GM21576 (cell line): Measurements from ENCODE around the gene KDM2B.
"Not testable (repeated sequence)": the region's sequence is repeated elsewhere in the genome, so short reads cannot be mapped to it uniquely, and the experiment has no call there.

ENCODE experiments used
- ATAC-seq: cut with Tn5 transposase; IDR thresholded peaks from one replicate; pipeline ENCODE4 v1.9.1; 2021; ENCODE audit warnings: mild to moderate bottlenecking, moderate library complexity; ENCODE audit not compliant: unreplicated experiment

The KDM2B gene

GRCh38 chr12:121507984-121508383 is 72.8 kb downstream of the KDM2B start:
- ATAC-seq, result no peak

GRCh38 chr12:121507245-121507644 is 73.6 kb downstream of the KDM2B start:
- no peak for ATAC-seq

- no peak for ATAC-seq
These were observed 75.3 kb downstream of the KDM2B start for GRCh38 chr12:121505513-121505912.

GRCh38 chr12:121504505-121504904 is 76.3 kb downstream of the KDM2B start:
- ATAC-seq, result no peak

DNA sequence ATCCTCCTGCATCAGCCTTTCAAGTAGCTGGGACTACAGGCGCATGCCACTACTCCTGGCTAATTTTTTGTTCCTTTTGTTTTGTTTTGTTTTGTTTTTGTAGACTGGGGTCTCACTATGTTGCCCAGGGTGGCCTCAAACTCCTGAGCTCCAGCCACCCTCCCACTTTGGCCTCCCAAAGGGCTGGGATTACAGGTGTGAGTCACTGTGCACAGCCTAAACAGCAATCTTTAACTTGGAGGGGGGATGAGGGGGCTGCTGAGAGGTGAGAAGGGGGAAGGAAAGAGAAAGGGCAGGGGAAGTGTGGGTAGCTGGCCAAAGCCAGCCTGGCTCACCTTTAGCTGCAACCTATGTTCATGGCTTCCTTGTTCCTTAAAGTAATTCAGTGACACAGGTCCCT is 77.4 kb downstream of the KDM2B start:
- ATAC-seq, result no peak

- ATAC-seq, result no peak
These were observed 78.9 kb downstream of the KDM2B start for GRCh38 chr12:121501946-121502345.

GRCh38 chr12:121499929-121500793 is 80.7 kb downstream of the KDM2B start:
- ATAC-seq, result no peak

DNA sequence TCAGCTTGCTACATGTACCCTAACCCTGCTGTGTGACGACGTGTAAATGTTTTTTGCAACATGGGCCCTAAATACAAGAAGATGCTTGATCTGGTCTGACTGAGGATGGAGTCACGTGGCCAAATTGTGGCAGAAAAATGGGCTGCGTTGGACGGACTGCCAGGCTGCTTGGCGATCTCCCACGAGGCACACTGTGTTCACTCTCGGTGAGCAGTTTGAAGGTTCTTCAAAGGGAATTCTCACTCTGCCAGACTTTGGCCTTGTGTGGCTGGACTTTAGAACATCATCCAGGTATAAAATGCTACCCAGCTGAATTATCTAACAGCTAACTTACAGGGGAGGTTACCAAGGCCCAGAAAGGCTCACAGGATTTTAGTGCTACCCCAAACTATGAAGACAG is 85.1 kb downstream of the KDM2B start:
- no peak for ATAC-seq

DNA sequence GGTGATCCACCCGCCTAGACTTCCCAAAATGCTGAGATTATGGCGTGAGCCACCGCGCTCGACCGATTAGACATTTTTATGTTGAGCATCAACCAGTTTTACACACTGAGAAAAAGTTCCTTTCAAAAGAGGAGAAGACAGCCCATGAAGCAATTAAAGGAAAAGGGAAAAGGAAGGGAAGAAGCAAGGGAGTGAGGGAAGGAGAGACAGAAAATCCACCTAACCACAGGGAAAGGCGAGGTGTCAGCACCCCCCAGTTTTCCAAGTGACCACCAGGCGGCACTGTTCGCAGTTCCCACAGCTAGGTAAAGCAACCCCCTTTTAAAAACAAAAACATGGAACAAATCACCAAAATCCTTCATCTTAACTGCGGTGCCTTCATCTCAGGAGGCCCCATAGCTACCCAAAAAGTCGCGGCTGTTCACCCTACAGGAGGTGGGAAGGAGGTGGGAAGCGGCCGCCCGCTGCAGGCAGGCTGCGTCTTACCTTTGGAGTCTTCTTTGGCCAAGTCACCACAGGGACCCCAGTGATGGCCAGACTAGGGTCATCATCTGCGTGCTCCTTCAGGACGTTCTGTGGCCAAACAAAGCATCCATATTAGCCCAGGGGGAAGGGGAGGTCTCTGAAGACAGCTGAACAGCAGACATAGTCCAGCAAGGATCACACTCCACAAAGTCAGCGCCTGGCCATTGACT is 86.6 kb downstream of the KDM2B start:
- no peak for ATAC-seq

GRCh38 chr12:121490401-121491281 is 90.2 kb downstream of the KDM2B start:
- ATAC-seq, result no peak

- no peak for ATAC-seq
These were observed 90.9 kb downstream of the KDM2B start for GRCh38 chr12:121489874-121490273.

GRCh38 chr12:121484967-121485366 is 95.9 kb downstream of the KDM2B start:
- no peak for ATAC-seq

DNA sequence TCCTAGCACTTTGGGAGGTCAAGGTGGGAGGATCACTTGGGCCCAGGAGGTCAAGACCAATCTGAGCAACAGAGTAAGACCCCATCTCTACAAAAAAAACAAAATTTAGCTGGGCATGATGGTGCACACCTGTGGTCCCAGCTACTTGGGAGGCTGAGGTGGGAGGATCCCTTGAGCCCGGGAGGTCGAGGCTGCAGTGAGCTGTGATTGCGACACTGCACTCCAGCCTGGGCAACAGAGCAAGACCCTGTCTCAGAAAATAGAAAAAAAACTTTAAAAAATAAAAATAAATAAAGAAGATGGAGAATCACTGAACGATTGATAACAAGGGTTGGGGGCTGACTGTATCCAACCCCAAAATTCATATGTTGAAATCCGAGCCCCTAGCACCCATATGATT is 96.3 kb downstream of the KDM2B start:
- ATAC-seq, result not testable (repeated sequence)

GRCh38 chr12:121483949-121484348 is 96.9 kb downstream of the KDM2B start:
- ATAC-seq, result no peak

DNA sequence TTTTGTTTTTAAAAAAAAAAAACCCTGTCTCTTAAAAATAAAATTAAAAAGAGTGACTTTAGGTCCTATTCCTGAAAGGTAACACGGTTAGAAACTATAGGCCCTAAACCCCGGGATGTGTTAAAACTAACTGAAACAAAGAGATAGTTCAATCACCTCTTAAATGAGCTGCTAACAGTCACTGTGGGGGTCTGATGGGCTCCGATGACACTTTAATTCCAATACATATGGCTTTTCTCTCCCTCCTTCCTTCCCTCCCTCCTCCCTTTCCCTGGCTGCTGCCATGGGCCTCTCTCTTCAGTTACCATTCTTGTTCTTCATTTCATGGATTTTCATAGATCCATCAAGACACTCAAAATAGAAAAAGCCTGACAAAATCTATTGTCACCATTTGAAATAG is 104.3 kb downstream of the KDM2B start:
- ATAC-seq, result no peak

GRCh38 chr12:121475279-121475678 is 105.5 kb downstream of the KDM2B start:
- no peak for ATAC-seq

- no peak for ATAC-seq
These were observed 108.5 kb downstream of the KDM2B start for GRCh38 chr12:121472150-121472905.

DNA sequence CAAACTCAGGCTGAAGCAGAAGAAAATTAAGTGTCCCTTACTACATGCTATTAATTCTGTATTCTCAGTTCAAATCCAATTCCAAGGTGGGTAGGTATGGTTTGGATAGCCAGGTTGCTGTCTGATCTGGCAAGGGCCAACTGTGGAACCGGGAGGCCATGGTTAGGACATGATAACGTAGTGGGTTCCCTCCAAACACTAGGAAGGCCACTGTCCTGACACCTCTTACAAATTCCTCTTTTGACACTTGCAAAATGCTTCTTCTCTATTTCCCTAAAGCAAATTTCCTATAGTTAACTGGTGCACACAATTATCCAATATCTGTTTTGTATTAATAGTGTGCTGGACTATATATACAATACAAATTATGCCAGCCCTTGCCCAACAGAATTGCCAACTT is 110.1 kb downstream of the KDM2B start:
- ATAC-seq, result no peak

GRCh38 chr12:121468499-121468801 is 112.4 kb downstream of the KDM2B start:
- no peak for ATAC-seq

- no peak for ATAC-seq
These were observed 113.0 kb downstream of the KDM2B start for GRCh38 chr12:121467638-121468498.
